ENCODE results near the gene CEACAM18.

CEACAM18 gene

DNA sequence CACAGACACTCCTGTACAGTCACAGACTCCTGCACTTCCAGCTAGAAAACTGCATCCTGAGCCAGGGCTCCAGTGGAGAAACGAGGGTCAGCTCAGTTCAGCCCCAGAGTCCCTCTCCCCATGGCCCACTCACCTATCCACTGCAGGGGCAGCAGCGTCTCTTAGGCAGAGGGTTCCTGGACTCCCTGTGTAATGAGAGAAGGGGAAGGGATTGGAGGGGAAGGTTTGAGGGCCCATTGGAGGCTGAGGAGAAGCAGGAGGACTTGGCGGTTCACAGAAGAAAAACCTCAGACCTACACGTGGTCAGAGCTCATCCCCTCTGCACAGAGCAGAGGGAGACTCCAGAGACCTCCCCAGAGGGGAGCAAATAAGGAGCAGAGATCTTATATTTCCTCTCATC lies 9.2 kb upstream of the CEACAM18 start:
- peaks cover 7 to 15% of the 10 kb centered on the region in 2 donors for H3K4me1 Mint-ChIP-seq
- H3K4me3 Mint-ChIP-seq: no peak overlapping the region
- peaks cover 31 to 48% of the 10 kb centered on the region in 2 donors for H3K27me3 Mint-ChIP-seq
- H3K36me3 Mint-ChIP-seq: no peaks in the 10 kb centered on the region
- no peak overlapping the region for H3K27ac Mint-ChIP-seq
- ATAC-seq (replicated peaks) (no peak), DNase-seq (no peak)
- no peaks in the 10 kb centered on the region for H3K9me3 Mint-ChIP-seq

- H3K9me3 Mint-ChIP-seq: no peaks in the 10 kb centered on the region
- H3K36me3 Mint-ChIP-seq: no peaks in the 10 kb centered on the region
- no peak overlapping the region for H3K4me3 Mint-ChIP-seq
- no peak for DNase-seq
- peaks cover 27 to 49% of the 10 kb centered on the region in 2 donors for H3K27me3 Mint-ChIP-seq
- no peak for ATAC-seq (replicated peaks)
- no peak overlapping the region for H3K27ac Mint-ChIP-seq
- H3K4me1 Mint-ChIP-seq: peaks cover 10 to 15% of the 10 kb centered on the region in 2 donors
These were observed 8.7 kb upstream of the CEACAM18 start for GRCh38 chr19:51469629-51470028.

DNA sequence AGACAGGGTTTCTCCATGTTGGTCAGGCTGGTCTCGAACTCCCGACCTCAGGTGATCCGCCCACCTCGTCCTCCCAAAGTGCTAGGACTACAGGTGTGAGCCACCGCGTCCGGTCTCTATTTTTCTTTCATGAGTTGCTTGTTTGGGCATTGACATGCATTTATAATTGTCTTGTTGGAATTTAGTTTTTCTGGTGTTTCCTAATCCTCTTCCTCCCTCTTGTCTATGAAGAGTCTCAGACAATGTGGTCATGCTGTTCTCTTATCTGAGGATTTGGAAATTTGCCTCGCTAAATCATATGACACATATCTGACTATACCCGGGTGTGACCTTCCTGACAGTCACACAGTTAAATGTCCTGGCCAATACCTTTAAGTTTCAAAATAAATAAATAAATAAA lies 7.4 kb upstream of the CEACAM18 start:
- ATAC-seq (replicated peaks) (no peak), DNase-seq (no peak)
- H3K9me3 Mint-ChIP-seq: peaks cover 0 to 2% of the 10 kb centered on the region in 2 donors
- peaks cover 13 to 15% of the 10 kb centered on the region in 2 donors for H3K4me1 Mint-ChIP-seq
- peaks cover 0 to 3% of the 10 kb centered on the region in 2 donors for H3K36me3 Mint-ChIP-seq
- no peak overlapping the region for H3K27ac Mint-ChIP-seq
- peaks cover 15 to 47% of the 10 kb centered on the region in 2 donors for H3K27me3 Mint-ChIP-seq
- no peak overlapping the region for H3K4me3 Mint-ChIP-seq

DNA sequence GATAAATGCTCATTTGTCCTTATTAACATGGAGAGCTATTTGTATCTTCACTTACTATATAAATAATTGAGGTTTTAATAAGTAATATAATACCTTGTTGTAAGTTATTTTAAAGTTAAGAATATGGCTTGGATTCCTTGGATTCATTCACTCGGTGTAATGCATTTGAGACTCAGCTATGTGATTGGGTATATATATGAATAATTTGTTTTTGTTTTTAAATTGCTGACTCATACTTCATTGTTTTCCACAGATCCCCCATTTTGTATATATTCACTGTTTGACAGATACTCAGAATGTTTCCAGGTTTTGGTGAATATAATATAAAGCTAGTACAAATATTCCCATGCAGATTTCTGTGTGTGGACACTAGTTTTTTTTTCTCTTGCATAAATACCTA lies 6.8 kb upstream of the CEACAM18 start:
- no peak overlapping the region for H3K4me3 Mint-ChIP-seq
- peaks cover 0 to 3% of the 10 kb centered on the region in 2 donors for H3K36me3 Mint-ChIP-seq
- DNase-seq (no peak), ATAC-seq (replicated peaks) (no peak)
- H3K27me3 Mint-ChIP-seq: peaks cover 10 to 44% of the 10 kb centered on the region in 2 donors
- no peak overlapping the region for H3K27ac Mint-ChIP-seq
- peaks cover 0 to 2% of the 10 kb centered on the region in 2 donors for H3K9me3 Mint-ChIP-seq
- H3K4me1 Mint-ChIP-seq: peaks cover 13 to 15% of the 10 kb centered on the region in 2 donors

DNA sequence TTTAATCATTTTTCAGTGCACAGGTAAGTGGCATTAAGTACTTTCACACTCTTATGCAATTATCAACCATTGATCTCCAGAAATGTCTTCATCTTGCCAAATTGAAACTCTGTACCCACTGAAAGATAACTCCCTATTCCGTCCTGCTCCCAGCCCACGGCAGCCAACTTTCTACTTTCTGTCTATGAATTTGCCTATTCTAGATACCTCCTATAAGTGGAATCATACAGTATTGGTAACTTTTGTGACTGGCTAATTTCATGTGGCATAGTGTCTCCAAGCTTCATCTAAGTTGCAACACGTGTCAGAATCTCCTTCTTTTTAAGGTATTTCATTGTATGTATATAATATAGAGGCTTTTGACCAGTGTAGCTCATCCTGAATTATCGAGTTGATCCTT lies 5.7 kb upstream of the CEACAM18 start:
- H3K4me1 Mint-ChIP-seq: peaks cover 13 to 15% of the 10 kb centered on the region in 2 donors
- no peak overlapping the region for H3K27ac Mint-ChIP-seq
- peaks cover 6 to 43% of the 10 kb centered on the region in 2 donors for H3K27me3 Mint-ChIP-seq
- H3K4me3 Mint-ChIP-seq: no peak overlapping the region
- ATAC-seq (replicated peaks): peak; percentile 23 to 28
- H3K9me3 Mint-ChIP-seq: peaks cover 0 to 2% of the 10 kb centered on the region in 2 donors
- H3K36me3 Mint-ChIP-seq: peaks cover 0 to 3% of the 10 kb centered on the region in 2 donors
- DNase-seq: no peak

DNA sequence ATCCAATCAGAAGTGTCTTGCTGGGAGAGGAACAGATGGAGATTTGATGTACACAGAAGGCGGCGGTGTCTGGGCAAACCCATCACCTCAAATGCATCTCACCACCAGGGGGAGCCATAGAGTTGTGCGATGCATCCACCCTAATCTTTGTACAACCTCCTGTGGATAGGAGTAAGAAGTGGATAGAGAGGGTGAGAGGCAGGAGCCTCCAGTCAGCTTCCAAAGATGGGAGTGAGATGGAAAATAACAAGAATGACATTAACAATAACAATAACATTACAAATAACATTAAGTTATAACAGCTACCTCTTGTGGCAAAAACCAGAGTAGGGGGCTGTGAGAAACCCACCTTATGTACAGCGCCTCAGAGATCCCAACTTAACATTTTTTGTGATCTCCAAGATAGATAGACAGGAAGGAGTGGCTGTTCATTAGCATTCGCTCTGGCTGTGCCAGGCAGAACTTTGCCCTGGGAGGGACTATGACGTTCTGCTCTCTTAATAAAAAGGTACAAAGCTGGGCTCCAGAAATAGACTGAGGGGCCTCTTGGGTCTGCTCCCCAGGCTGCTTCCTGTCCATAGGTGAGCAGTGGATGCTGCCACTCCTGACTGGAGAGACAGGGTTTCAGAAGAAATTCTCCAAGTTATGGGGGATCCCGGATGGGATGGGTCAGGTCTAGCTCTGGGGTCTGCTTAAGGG lies 5.2 kb upstream of the CEACAM18 start:
- Mint-ChIP-seq H3K9me3 (peaks cover 0 to 2% of the 10 kb centered on the region in 2 donors), H3K36me3 (peaks cover 0 to 3% of the 10 kb centered on the region in 2 donors), H3K27me3 (peaks cover 6 to 40% of the 10 kb centered on the region in 2 donors), H3K27ac (no peak overlapping the region), H3K4me1 (peaks cover 13 to 15% of the 10 kb centered on the region in 2 donors), H3K4me3 (no peak overlapping the region)
- ATAC-seq (replicated peaks) (peak; percentile 94), DNase-seq (peak; percentile 66)

- no peak for ATAC-seq (replicated peaks)
- Mint-ChIP-seq H3K27ac (no peak overlapping the region), H3K36me3 (peaks cover 0 to 3% of the 10 kb centered on the region in 2 donors), H3K4me3 (no peak overlapping the region), H3K4me1 (peaks cover 19 to 24% of the 10 kb centered on the region in 2 donors), H3K27me3 (peaks cover 31 to 52% of the 10 kb centered on the region in 2 donors), H3K9me3 (peaks cover 0 to 2% of the 10 kb centered on the region in 2 donors)
- DNase-seq: no peak
These were observed 2.2 kb upstream of the CEACAM18 start for GRCh38 chr19:51476164-51476563.

- ATAC-seq (replicated peaks) (no peak), DNase-seq (no peak)
- Mint-ChIP-seq H3K36me3 (peaks cover 0 to 3% of the 10 kb centered on the region in 2 donors), H3K4me3 (no peak overlapping the region), H3K27me3 (peaks cover 35 to 58% of the 10 kb centered on the region in 2 donors), H3K9me3 (peaks cover 0 to 2% of the 10 kb centered on the region in 2 donors), H3K4me1 (peaks cover 19 to 24% of the 10 kb centered on the region in 2 donors), H3K27ac (no peak overlapping the region)
These were observed 995 bp upstream of the CEACAM18 start for GRCh38 chr19:51477344-51477743.

GRCh38 chr19:51479531-51480331 lies 1.4 kb downstream of the CEACAM18 start:
- H3K27ac Mint-ChIP-seq: no peak overlapping the region
- H3K9me3 Mint-ChIP-seq: peaks cover 0 to 2% of the 10 kb centered on the region in 2 donors
- ATAC-seq (replicated peaks) (peak in 1 of 2 donors; percentile 68), DNase-seq (no peak)
- H3K27me3 Mint-ChIP-seq: peaks cover 47 to 54% of the 10 kb centered on the region in 2 donors
- H3K4me3 Mint-ChIP-seq: no peak overlapping the region
- H3K4me1 Mint-ChIP-seq: peaks cover 9 to 10% of the 10 kb centered on the region in 2 donors
- peaks cover 0 to 3% of the 10 kb centered on the region in 2 donors for H3K36me3 Mint-ChIP-seq

DNA sequence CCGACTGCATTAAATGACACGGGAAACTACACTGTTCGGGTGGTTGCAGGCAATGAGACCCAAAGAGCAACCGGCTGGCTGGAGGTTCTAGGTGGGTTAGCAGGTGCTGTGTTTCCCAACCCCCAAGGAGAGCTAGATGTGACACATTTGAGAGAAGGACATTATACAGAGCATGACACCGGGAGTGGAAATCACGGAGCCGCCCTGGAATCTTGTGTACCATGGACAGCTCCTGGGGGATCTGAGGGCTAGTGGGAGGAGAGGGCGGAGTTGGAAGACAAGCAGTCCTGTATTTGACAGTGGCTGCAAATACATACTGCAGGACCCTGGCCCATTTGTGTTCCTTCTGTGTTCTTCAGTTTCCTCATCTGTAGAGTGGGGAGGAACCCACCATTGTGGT lies 2.3 kb downstream of the CEACAM18 start:
- H3K4me1 Mint-ChIP-seq: peaks cover 8 to 9% of the 10 kb centered on the region in 2 donors
- DNase-seq: no peak
- H3K36me3 Mint-ChIP-seq: peaks cover 0 to 3% of the 10 kb centered on the region in 2 donors
- no peak overlapping the region for H3K4me3 Mint-ChIP-seq
- peaks cover 54 to 59% of the 10 kb centered on the region in 2 donors for H3K27me3 Mint-ChIP-seq
- H3K9me3 Mint-ChIP-seq: no peaks in the 10 kb centered on the region
- no peak for ATAC-seq (replicated peaks)
- H3K27ac Mint-ChIP-seq: no peak overlapping the region

DNA sequence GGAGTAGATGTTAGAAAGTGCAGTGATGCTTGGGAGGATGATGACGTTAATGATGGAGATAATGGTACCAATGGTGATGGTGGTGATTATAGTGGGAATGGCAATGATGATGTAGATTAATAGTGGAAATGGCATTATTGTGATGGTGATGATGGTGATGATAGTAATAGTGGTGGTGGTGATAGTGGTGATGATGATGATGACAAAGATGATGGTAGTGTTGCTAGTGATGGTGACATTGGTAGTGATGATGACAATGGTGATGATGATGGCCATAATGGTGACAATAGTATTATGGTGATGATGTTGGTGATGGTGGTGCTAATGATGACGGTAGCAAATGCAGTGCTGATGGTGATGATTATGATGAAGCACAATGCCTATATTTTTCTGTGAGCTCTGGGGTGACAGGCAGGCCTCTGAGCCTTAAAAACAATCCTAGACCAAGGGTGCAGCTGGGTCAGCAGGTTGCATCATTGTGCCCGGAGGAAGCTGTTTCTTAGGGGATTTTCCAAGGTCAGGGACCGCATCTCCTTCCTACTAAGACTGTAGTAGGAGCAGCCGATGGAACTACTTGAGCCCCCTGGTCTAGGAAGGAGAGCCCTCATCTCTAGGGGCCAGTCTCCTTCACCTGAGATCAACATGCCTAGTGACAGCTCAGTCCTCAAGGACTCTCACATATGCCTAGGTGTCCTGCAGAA lies 7.8 kb downstream of the CEACAM18 start:
- H3K27me3 Mint-ChIP-seq: peaks cover 29 to 41% of the 10 kb centered on the region in 2 donors
- ATAC-seq (replicated peaks) (no peak), DNase-seq (no peak)
- no peak overlapping the region for H3K4me3 Mint-ChIP-seq
- H3K27ac Mint-ChIP-seq: no peak overlapping the region
- H3K9me3 Mint-ChIP-seq: peaks cover 0 to 4% of the 10 kb centered on the region in 2 donors
- H3K4me1 Mint-ChIP-seq: peaks cover 3 to 12% of the 10 kb centered on the region in 2 donors
- H3K36me3 Mint-ChIP-seq: no peaks in the 10 kb centered on the region

- Mint-ChIP-seq H3K9me3 (peaks cover 0 to 4% of the 10 kb centered on the region in 2 donors), H3K27ac (no peak overlapping the region)
- no peak for DNase-seq
These were observed 10.2 kb downstream of the CEACAM18 start for GRCh38 chr19:51488491-51488890.

GRCh38 chr19:51489113-51489512 lies 10.8 kb downstream of the CEACAM18 start:
- Mint-ChIP-seq H3K9me3 (peaks cover 0 to 4% of the 10 kb centered on the region in 2 donors), H3K27me3 (peaks cover 31 to 43% of the 10 kb centered on the region in 2 donors), H3K27ac (no peak overlapping the region), H3K4me1 (peaks cover 3 to 12% of the 10 kb centered on the region in 2 donors), H3K4me3 (no peak overlapping the region), H3K36me3 (no peaks in the 10 kb centered on the region)
- DNase-seq: no peak
- peak; percentile 51 to 57 for ATAC-seq (replicated peaks)

More at GRCh38 chr19:51488491-51488890, 10.2 kb downstream of the CEACAM18 start:
- Mint-ChIP-seq H3K36me3 (no peaks in the 10 kb centered on the region), H3K4me1 (peaks cover 3 to 12% of the 10 kb centered on the region in 2 donors), H3K4me3 (no peak overlapping the region), H3K27me3 (peaks cover 32 to 41% of the 10 kb centered on the region in 2 donors)
- no peak for ATAC-seq (replicated peaks)

DNA sequence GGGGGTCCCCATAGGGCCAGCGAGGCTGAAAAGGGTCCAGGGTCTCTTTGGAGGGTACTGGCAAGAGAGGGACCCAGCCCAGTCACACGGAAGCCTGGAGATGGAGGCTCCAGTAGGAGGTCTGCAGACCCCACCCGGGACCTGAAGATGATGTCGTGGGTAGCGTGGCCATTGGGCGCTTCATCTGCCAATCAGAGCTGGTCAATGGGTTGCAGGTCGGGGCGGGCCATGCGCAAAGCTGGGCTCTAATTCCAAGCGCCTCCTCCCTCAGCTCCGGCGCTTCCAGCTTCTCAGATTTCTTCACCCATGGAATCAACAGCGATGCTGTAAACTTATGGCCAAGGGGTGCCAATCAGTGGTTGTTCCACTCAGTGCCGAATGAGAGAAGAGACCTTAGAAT lies 12.3 kb downstream of the CEACAM18 start:
- Mint-ChIP-seq H3K4me3 (no peak overlapping the region), H3K36me3 (no peaks in the 10 kb centered on the region), H3K9me3 (peaks cover 0 to 4% of the 10 kb centered on the region in 2 donors), H3K4me1 (peaks cover 3 to 12% of the 10 kb centered on the region in 2 donors), H3K27me3 (peaks cover 18 to 33% of the 10 kb centered on the region in 2 donors), H3K27ac (no peak overlapping the region)
- DNase-seq (no peak), ATAC-seq (replicated peaks) (no peak)
